ENCODE results near the gene CREBZF. TPM values are rescaled to one million over a fixed set of nuclear protein-coding genes. Genes with fewer than 3 reads are reported as not detected.

CREBZF gene
- total RNA-seq, 4 donors from 2014 or later, result 72.9 to 125 (median 106) TPM

GRCh38 chr11:85705800-85706199 lies 40.9 kb upstream of the CREBZF start:
- Histone ChIP-seq H3K4me3 (replicated peaks in 1 of 3) (no peak overlapping the region), H3K36me3 (no peaks in the 10 kb centered on the region), H3K4me1 (peaks cover 0 to 5% of the 10 kb centered on the region in 2 donors), H3K9me3 (no peaks in the 10 kb centered on the region), H3K27me3 (no peaks in the 10 kb centered on the region), H3K27ac (no peak overlapping the region)
- no peak for DNase-seq
- intact Hi-C loops (cut with DNase I), result no loop called here
- TF ChIP-seq, protein P1, sequence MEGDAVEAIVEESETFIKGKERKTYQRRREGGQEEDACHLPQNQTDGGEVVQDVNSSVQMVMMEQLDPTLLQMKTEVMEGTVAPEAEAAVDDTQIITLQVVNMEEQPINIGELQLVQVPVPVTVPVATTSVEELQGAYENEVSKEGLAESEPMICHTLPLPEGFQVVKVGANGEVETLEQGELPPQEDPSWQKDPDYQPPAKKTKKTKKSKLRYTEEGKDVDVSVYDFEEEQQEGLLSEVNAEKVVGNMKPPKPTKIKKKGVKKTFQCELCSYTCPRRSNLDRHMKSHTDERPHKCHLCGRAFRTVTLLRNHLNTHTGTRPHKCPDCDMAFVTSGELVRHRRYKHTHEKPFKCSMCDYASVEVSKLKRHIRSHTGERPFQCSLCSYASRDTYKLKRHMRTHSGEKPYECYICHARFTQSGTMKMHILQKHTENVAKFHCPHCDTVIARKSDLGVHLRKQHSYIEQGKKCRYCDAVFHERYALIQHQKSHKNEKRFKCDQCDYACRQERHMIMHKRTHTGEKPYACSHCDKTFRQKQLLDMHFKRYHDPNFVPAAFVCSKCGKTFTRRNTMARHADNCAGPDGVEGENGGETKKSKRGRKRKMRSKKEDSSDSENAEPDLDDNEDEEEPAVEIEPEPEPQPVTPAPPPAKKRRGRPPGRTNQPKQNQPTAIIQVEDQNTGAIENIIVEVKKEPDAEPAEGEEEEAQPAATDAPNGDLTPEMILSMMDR (IDR thresholded peaks at IDR 0.05), result no peak
- TF ChIP-seq POLR2A (IDR thresholded peaks at IDR 0.05), result no peak

DNA sequence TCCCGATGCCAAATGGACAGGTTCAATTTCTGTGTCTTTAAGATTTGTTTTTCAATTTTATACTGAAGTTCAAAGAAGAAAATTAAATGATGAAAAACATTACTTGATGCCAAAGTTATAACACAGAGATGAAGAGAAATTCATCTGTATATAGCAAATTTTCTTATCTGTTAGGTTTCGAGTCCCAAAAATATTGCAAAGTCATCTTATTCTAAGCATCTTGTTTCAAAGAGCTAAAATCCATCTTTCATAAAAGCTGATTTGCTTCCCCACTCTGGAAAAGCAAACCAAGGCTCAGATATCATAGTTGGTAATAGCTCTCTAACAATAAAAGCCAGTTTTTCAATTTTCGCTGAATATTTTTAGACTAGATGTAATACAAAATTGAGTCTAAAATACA lies 40.0 kb upstream of the CREBZF start:
- Histone ChIP-seq H3K4me1 (peaks cover 0 to 5% of the 10 kb centered on the region in 2 donors), H3K27ac (no peak overlapping the region), H3K27me3 (no peaks in the 10 kb centered on the region), H3K36me3 (no peaks in the 10 kb centered on the region), H3K4me3 (replicated peaks in 1 of 3) (no peak overlapping the region), H3K9me3 (no peaks in the 10 kb centered on the region)
- DNase-seq, result no peak
- TF ChIP-seq POLR2A (IDR thresholded peaks at IDR 0.05), result no peak
- TF ChIP-seq, protein P1 (IDR thresholded peaks at IDR 0.05), result no peak
- WGBS, 2 donors, result 91 to 94% methylated on average over 3 of the region's 3 CpGs
- intact Hi-C loops (cut with DNase I), result no loop called here

GRCh38 chr11:85699957-85700741 lies 35.2 kb upstream of the CREBZF start:
- Histone ChIP-seq H3K27ac (no peak overlapping the region), H3K4me1 (no peaks in the 10 kb centered on the region), H3K36me3 (no peaks in the 10 kb centered on the region), H3K27me3 (no peaks in the 10 kb centered on the region), H3K9me3 (no peaks in the 10 kb centered on the region), H3K4me3 (replicated peaks in 1 of 3) (no peak overlapping the region)
- DNase-seq, result no peak
- 83 to 85% methylated on average over 2 of the region's 2 CpGs for WGBS, 2 donors
- intact Hi-C loops (cut with DNase I), result no loop called here
- no peak for TF ChIP-seq POLR2A (IDR thresholded peaks at IDR 0.05)
- TF ChIP-seq, protein P1 (IDR thresholded peaks at IDR 0.05), result no peak

- WGBS, 2 donors, result 83 to 88% methylated on average over 1 of the region's 1 CpG
- TF ChIP-seq, protein P1 (IDR thresholded peaks at IDR 0.05), result no peak
- TF ChIP-seq POLR2A (IDR thresholded peaks at IDR 0.05), result no peak
Observed at GRCh38 chr11:85698195-85698594, 33.3 kb upstream of the CREBZF start.

GRCh38 chr11:85697747-85698146 lies 32.8 kb upstream of the CREBZF start:
- H3K27me3 ChIP-seq, result no peaks in the 10 kb centered on the region
- no peaks in the 10 kb centered on the region for H3K4me1 ChIP-seq
- 93 to 94% methylated on average over 2 of the region's 2 CpGs for WGBS, 2 donors
- no peaks in the 10 kb centered on the region for H3K9me3 ChIP-seq
- TF ChIP-seq, protein P1 (IDR thresholded peaks at IDR 0.05), result no peak
- no peak for TF ChIP-seq POLR2A (IDR thresholded peaks at IDR 0.05)
- intact Hi-C loops (cut with DNase I), result no loop called here
- no peak for DNase-seq
- H3K27ac ChIP-seq, result no peak overlapping the region
- no peaks in the 10 kb centered on the region for H3K36me3 ChIP-seq
- H3K4me3 ChIP-seq (replicated peaks in 1 of 3), result no peak overlapping the region

More at GRCh38 chr11:85698195-85698594, 33.3 kb upstream of the CREBZF start:
- Histone ChIP-seq H3K36me3 (no peaks in the 10 kb centered on the region), H3K9me3 (no peaks in the 10 kb centered on the region), H3K4me1 (no peaks in the 10 kb centered on the region), H3K27ac (no peak overlapping the region), H3K4me3 (replicated peaks in 1 of 3) (no peak overlapping the region), H3K27me3 (no peaks in the 10 kb centered on the region)
- intact Hi-C loops (cut with DNase I), result no loop called here
- DNase-seq, result no peak
